COLO668 (cell line): ENCODE measurements around the gene ZNF180.
"Not testable (repeated sequence)": the region's sequence is repeated elsewhere in the genome, so short reads cannot be mapped to it uniquely, and the experiment has no call there.

Source experiments
- DNase-seq: peaks from one replicate; lab custom pipeline; 2025; ENCODE audit not compliant: unreplicated experiment; lab: John Stamatoyannopoulos, UW

ZNF180 gene

GRCh38 chr19:44499559-44499958 lies 763 bp downstream of the ZNF180 start:
- no peak for DNase-seq

DNA sequence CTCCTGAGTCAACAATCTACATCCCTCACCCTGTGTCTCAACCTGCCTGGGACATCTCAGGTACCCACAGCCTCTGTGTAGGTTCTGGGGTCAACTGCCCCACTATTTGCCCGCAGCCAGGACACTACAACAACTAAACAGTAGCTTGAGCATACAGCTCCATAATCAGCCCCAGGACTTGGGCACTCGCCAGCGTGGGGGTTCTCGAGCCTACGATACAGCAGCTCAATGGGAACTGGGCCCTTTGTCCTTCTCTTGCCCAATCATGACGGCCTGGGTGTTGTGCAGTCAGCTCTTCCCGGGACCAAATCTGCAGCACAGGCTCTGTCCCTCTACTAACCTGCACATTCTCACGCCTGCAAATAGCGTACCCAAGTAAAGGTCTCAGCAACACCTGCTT lies 1.3 kb downstream of the ZNF180 start:
- no peak for DNase-seq

GRCh38 chr19:44496711-44497110 lies 3.6 kb downstream of the ZNF180 start:
- DNase-seq = no peak

DNA sequence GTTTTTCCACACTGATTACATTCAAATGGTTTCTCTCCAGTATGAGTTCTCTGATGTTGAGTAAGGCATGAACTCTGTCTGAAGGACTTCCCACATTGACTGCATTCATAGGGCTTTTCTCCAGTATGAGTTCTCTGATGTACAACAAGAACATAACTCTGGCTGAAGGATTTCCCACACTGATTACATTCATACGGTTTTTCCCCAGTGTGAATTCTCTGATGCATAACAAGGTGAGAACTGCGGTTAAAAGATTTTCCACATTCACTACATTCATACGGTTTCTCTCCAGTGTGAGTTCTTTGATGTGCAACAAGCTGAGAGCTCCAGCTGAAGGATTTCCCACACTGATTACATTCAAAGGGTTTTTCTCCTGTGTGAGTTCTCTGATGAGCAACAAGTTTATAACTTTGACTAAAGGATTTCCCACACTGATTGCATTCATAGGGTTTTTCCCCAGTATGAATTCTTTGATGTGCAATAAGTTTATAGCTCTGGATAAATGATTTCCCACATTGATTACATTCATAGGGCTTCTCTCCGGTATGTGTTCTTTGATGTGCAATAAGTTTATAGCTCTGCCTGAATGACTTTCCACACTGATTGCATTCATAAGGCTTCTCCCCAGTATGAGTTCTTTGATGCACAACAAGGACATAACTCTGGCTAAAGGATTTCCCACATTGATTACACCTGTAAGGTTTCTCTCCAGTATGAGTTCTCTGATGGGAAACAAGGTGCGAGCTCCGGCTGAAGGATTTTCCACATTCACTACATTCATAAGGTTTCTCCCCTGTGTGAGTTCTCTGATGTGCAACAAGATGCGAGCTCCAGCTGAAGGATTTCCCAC lies 23.5 kb downstream of the ZNF180 start:
- DNase-seq = peak; percentile 2

GRCh38 chr19:44468730-44469129 lies 31.6 kb downstream of the ZNF180 start:
- DNase-seq = not testable (repeated sequence)

DNA sequence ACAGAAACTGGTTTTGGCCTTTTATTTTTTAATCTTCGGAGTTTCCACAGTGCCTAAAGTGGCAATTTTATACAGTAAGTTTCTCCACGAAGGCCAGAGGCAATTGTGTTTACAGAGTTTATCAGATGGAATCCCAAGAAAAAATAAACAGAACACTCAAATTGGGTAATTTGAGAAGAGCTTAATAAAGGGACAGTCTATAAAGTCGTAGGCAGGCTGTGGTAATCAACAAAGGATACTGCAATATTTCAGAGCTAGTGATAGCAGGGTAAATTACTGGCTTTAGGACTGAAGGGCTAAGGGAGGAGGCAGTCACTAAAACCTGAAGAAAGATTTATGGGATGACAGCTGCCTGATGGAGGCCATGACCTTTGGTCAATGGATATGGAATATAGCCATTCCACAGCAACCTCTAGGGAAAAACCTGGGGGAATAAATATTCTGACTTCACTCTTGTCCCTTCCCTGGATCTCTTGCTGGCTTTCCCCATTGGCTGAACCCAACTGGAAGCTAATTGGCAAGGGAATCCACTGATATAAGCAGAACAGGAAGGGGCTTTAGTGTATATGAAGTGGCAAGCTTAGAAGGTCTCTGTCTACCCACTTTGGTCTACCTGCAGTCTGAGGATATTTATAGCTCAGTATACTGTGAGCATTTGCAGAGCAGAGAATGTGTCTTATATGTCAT lies 37.6 kb downstream of the ZNF180 start:
- DNase-seq = not testable (repeated sequence)

GRCh38 chr19:44456016-44456415 lies 44.3 kb downstream of the ZNF180 start:
- DNase-seq = not testable (repeated sequence)

- no peak for DNase-seq
Measured at GRCh38 chr19:44455100-44455499, 45.2 kb downstream of the ZNF180 start.

- DNase-seq = no peak
Measured at GRCh38 chr19:44452367-44452766, 48.0 kb downstream of the ZNF180 start.

DNA sequence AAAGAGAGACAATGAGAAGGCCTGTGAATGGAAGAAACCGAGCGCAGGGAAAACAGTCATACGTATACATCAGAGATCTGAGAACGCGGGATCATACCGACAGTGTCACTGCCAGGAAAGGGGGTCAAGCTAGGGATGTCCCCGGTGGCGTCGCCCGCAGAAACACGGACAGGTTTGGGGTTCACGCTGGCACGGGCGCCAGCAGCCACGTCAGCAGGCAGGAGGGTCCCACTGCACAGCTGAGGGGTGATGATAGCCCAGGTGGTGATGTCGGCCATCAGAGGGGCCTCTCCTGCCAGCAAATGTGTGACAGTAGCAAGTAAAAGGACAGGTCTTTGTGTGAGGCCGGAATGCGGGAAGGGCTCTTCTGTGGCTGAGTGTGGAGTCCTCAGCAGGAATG lies 48.6 kb downstream of the ZNF180 start:
- DNase-seq = no peak

DNA sequence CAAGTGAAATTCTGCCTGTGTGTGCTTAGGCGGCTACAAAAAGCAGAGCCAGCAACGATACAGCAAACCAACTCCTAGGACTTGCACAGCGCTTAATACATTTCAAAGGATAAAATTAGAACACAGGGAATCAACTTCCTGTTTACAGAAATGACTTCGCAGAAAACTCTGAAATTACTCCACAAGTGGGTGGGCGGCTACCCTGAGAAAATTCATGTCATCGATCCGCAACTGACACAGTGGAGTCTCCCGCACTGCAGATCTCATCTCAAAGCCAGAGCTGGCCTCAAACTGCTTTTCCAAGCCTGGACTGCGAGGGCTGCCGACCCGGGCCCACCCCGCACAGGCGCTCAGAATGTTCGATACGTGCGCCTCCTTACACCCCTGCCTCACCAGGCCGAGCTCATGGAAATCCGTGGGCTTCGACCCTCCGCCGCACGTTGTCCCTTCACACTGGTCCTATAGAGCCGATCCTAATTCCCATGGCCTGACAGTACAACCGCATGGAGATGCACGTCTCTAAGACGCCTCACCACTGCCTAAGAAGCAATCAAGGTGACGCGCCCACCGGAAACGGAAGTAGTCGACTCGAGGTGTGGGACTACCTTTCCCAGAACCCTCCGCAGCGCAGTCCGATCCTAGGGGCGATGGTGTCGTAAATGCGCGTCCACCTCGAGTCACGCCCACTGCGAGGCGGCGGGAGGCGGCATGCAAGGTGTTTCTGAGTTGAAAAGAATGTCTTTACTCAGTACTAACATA lies 52.2 kb downstream of the ZNF180 start, which contains the start of gene ZNF229:
TSS of gene ZNF229 (minus strand) at position 557 of the 759 bp plus-strand sequence. CDS start 5,625 bp downstream, outside the sequence.
- peak; percentile 90 for DNase-seq

GRCh38 chr19:44438441-44438840 lies 61.9 kb downstream of the ZNF180 start:
- no peak for DNase-seq

- DNase-seq = no peak
Measured at GRCh38 chr19:44435441-44435840, 64.9 kb downstream of the ZNF180 start.

GRCh38 chr19:44430956-44431355 lies 69.4 kb downstream of the ZNF180 start:
- no peak for DNase-seq
